ENCODE data around the gene DOCK8. TPM values are rescaled to one million over a fixed set of nuclear protein-coding genes. Genes with fewer than 3 reads are reported as not detected.

The DOCK8 gene
- total and polyA plus RNA-seq, 2 of the 4 experiments (the other 2 are of a cell fraction): not detected

DNA sequence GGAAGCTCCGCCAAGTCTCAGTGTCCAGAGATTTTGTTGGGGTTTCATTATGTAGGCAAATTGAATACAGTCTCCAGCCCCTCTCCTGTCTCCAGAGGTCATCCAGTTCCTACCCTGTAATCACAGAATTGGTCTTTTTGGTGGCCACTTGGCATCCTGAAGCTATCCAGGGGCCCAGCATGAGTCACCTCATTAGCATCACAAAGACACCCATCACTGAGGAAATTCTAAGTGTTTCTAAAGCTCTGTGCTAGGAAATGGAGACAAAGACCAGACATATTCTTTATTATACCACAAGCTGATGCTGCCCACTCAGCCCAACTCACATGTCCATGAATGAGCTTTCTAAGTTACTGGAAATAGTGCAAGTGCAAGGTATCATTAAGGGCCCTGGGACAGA is 229.9 kb downstream of the DOCK8 start:
- Histone ChIP-seq H2BK5ac (ENCODE audit: low read depth, low read length, poor library complexity, severe bottlenecking) (no peak overlapping the region), H3K36me3 (ENCODE audit: control insufficient read depth, insufficient read depth, low read length) (no peaks in the 10 kb centered on the region), H3K9me1 (ENCODE audit: insufficient read depth, low read length) (no peaks in the 10 kb centered on the region), H3K18ac (ENCODE audit: low read depth, low read length) (no peak overlapping the region), H3K27ac (ENCODE audit: insufficient read depth, low read length) (no peak overlapping the region), H3K23ac (ENCODE audit: low read depth, low read length) (no peak overlapping the region), H4K5ac (ENCODE audit: low read depth, low read length) (no peak overlapping the region), H3K4ac (ENCODE audit: low read depth, low read length) (no peak overlapping the region), H2AK9ac (replicated peaks; ENCODE audit: low read depth, low read length, poor library complexity) (no peak overlapping the region), H4K91ac (ENCODE audit: insufficient read depth, low read depth, low read length) (no peak overlapping the region), H3K27me3 (ENCODE audit: control insufficient read depth, insufficient read depth, low read length) (peaks cover 4% of the 10 kb centered on the region), H3K79me1 (ENCODE audit: low read depth in 1 of 2, low read length in 2 of 2) (no peaks in the 10 kb centered on the region), H3K9ac (ENCODE audit: low read depth, low read length) (no peak overlapping the region), H2AK5ac (ENCODE audit: low read depth, low read length) (no peak overlapping the region), H3K9me3 (ENCODE audit: control insufficient read depth, insufficient read depth, low read length) (no peaks in the 10 kb centered on the region), H2BK15ac (ENCODE audit: low read depth, low read length) (no peak overlapping the region), H3K56ac (ENCODE audit: extremely low read depth, insufficient read depth, low read length) (no peak overlapping the region), H4K20me1 (ENCODE audit: insufficient read depth, low read length) (no peaks in the 10 kb centered on the region), H3K4me3 (ENCODE audit: insufficient read depth, low read depth, low read length) (no peak overlapping the region), H2BK120ac (ENCODE audit: low read depth, low read length) (no peak overlapping the region), H4K8ac (ENCODE audit: low read depth in 2 of 2, low read length in 2 of 2) (no peak overlapping the region), H3K4me2 (ENCODE audit: low read depth, low read length) (no peak overlapping the region), H2BK20ac (ENCODE audit: low read depth, low read length) (no peak overlapping the region), H3K14ac (replicated peaks; ENCODE audit: low read depth, low read length) (no peak overlapping the region), H3K4me1 (ENCODE audit: control insufficient read depth, insufficient read depth, low read length) (no peaks in the 10 kb centered on the region; the same call in 1 of the 2 replicates), H2AFZ (replicated peaks; ENCODE audit: low read length, poor library complexity) (no peak overlapping the region)
- in situ Hi-C loops (cut with MboI; ENCODE audit: low sequenced_read_pairs): no loop called here
- no peak for DNase-seq
- ChIA-PET POLR2A (ENCODE audit: unreplicated experiment) (no interaction called here), CTCF (no interaction called here)
- WGBS, 2 experiments (ENCODE audit: extremely low coverage in 2 of 2, insufficient read length in 1 of 2): no CpG with 5 or more reads among the region's 1 CpG
- dilution Hi-C loops (cut with HindIII; ENCODE audit: low sequenced_read_pairs, unreplicated experiment): no loop called here
- TF ChIP-seq RCOR1 (IDR thresholded peaks at IDR 0.05; ENCODE audit: insufficient replicate concordance, low read length): no peak
- no peak for TF ChIP-seq NFE2L2 (IDR thresholded peaks at IDR 0.05; ENCODE audit: low read depth, low read length)
- TF ChIP-seq CEBPB (IDR thresholded peaks at IDR 0.05; ENCODE audit: low read depth, low read length): no peak
- no peak for TF ChIP-seq BHLHE40 (IDR thresholded peaks at IDR 0.05; ENCODE audit: low read depth, low read length)
- no peak for TF ChIP-seq POLR2A (IDR thresholded peaks at IDR 0.05; ENCODE audit: low read depth, low read length)
- no peak for TF ChIP-seq MAZ (IDR thresholded peaks at IDR 0.05; ENCODE audit: borderline replicate concordance, low read depth, low read length)
- no peak; the same call in 1 of the 2 replicates for ATAC-seq (ENCODE audit: low read depth)
- intact Hi-C loops (cut with micrococcal nuclease): loop anchor here (10.0 kb wide), 1 partner anchor 60 kb away; the partner anchor contains the start of gene KANK1
- BruUV-seq (replicated peaks): no TSS peak
